ENCODE results near the gene PRKG1. TPM values are rescaled to one million over a fixed set of nuclear protein-coding genes. Genes with fewer than 3 reads are reported as not detected.

PRKG1 gene
- total and polyA plus RNA-seq, 2 of the 8 experiments (the other 6 are each of a cell fraction or from before 2014, with no cell fraction given), result 4.2 to 15.2 TPM

GRCh38 chr10:51485668-51486067, 411.4 kb downstream of the PRKG1 start (continued):
- no peak for TF ChIP-seq CHD7 (IDR thresholded peaks at IDR 0.05; ENCODE audit: insufficient replicate concordance, low read length)

Measured in H1 (cell line).